ENCODE measurements around the gene MRFAP1L1.

MRFAP1L1 gene

GRCh38 chr4:6716018-6716911 is 6.6 kb upstream of the MRFAP1L1 start, which contains the start of gene BLOC1S4:
BLOC1S4 (plus strand) TSS chr4:6716174; CDS start chr4:6716210, 36 bp downstream.
- peak; percentile 75 for TF ChIP-seq POLR2A (IDR thresholded peaks at IDR 0.05; ENCODE audit: low read depth, low read length)
- FAIRE-seq: no peak
- DNase-seq (ENCODE audit: insufficient read length, low spot score): peak; percentile 60

DNA sequence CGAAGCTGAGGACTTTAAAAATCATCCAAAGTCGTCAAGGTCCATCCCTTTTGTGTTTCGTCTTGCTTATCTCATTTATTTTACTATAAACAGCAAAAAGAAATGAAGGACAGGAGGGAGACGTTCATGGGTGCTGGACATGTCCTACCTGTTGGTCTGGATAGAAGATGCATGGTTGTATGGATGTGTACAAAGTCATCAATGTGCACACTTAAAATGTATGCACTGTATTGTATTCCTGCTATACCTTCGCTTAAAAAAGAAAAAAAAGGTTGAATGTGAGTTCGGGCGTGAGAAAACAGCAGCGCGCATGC is 6.0 kb upstream of the MRFAP1L1 start:
- no peak for FAIRE-seq
- DNase-seq (ENCODE audit: insufficient read length, low spot score): no peak
- TF ChIP-seq POLR2A (IDR thresholded peaks at IDR 0.05; ENCODE audit: low read depth, low read length): no peak

DNA sequence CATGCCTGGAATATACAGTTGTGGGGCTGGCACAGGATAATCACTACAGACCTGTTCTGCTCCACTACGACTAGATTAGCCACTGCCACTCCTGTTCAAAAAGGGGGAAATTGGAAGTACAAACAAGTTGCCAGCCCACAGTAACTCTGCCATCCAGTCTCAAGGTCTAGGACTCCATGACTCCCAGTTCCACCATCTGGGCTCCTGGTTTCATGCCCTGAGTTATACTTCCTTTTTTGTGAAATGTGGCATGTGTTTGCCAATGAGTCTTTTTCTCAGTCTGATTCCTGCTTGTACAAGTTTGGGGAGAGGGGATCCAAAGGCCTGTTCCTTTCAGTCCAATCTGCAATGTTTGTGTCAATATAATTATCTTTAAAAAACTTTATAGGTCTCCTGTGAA is 5.3 kb upstream of the MRFAP1L1 start:
- FAIRE-seq (no peak), DNase-seq (ENCODE audit: insufficient read length, low spot score) (no peak)
- TF ChIP-seq POLR2A (IDR thresholded peaks at IDR 0.05; ENCODE audit: low read depth, low read length): no peak

GRCh38 chr4:6710996-6711395 is 1.3 kb upstream of the MRFAP1L1 start:
- DNase-seq (ENCODE audit: insufficient read length, low spot score): no peak
- no peak for TF ChIP-seq POLR2A (IDR thresholded peaks at IDR 0.05; ENCODE audit: low read depth, low read length)
- FAIRE-seq: no peak

DNA sequence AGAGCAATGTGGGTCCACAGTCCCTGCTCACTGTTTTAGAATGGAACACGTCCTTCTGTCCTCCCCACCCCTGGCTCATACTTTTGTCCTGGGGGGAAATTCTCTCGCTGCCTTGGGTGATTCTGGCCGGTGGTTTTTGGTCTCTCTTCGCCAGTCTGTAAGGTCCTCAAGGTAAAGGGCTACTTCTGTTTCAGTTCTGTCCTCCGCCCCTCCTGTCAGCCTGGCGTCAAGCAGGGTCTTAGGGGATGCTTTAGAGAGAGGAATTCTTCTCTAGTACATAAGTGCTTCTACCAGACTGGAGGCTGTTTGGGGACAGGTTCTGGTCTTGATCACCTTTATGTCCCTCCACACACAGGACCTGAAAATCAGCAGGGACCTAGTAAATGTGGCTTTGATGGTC is 617 bp upstream of the MRFAP1L1 start:
- no peak for FAIRE-seq
- TF ChIP-seq POLR2A (IDR thresholded peaks at IDR 0.05; ENCODE audit: low read depth, low read length): no peak
- DNase-seq (ENCODE audit: insufficient read length, low spot score): no peak

GRCh38 chr4:6706173-6706572 is 3.5 kb downstream of the MRFAP1L1 start:
- TF ChIP-seq POLR2A (IDR thresholded peaks at IDR 0.05; ENCODE audit: low read depth, low read length): no peak
- FAIRE-seq: no peak

DNA sequence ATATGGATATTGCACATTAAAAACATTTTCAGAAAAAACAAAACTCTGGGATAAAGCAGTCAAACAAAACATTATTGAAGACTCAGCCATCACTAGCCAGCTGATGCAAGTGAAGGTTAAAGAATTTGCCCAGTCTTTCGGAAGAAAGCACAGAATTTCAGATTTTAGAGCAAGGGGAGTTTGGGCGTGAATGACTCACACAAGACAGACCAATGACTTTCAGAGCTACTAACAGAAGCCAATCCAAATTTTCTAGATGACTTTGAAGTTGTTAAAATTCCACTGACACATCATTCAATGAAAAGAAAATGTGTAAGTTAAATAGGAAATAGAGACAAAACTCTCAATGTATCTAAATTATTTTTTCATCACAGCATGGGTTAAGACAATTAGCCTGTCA is 4.0 kb downstream of the MRFAP1L1 start:
- FAIRE-seq (no peak), DNase-seq (ENCODE audit: insufficient read length, low spot score) (no peak)
- TF ChIP-seq POLR2A (IDR thresholded peaks at IDR 0.05; ENCODE audit: low read depth, low read length): no peak

More at GRCh38 chr4:6706173-6706572, 3.5 kb downstream of the MRFAP1L1 start:
- DNase-seq (ENCODE audit: insufficient read length, low spot score): no peak

- FAIRE-seq (no peak), DNase-seq (ENCODE audit: insufficient read length, low spot score) (no peak)
- TF ChIP-seq POLR2A (IDR thresholded peaks at IDR 0.05; ENCODE audit: low read depth, low read length): no peak
These were observed 5.9 kb downstream of the MRFAP1L1 start for GRCh38 chr4:6703786-6704185.

DNA sequence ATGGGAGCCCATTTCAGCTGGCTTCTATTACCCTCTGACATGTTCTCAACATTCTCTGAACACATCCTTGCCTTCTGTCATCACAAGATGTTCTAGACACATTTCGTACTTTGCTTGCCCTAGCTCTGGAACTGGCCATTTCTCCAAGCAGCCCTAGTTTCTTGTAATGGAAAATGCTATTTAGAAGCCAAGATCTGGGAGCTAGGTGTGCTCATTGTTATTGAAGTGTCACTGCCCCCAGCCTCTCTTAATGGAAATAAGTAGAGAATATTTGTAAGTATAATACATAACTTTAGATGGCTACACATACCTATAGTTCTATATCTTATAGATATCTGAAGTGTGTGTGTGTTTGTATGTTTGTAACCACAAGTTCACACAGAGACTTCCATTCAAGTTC is 6.9 kb downstream of the MRFAP1L1 start:
- DNase-seq (ENCODE audit: insufficient read length, low spot score): no peak
- no peak for TF ChIP-seq POLR2A (IDR thresholded peaks at IDR 0.05; ENCODE audit: low read depth, low read length)
- no peak for FAIRE-seq

GRCh38 chr4:6701371-6701770 is 8.3 kb downstream of the MRFAP1L1 start:
- FAIRE-seq (no peak), DNase-seq (ENCODE audit: insufficient read length, low spot score) (no peak)
- no peak for TF ChIP-seq POLR2A (IDR thresholded peaks at IDR 0.05; ENCODE audit: low read depth, low read length)

- TF ChIP-seq POLR2A (IDR thresholded peaks at IDR 0.05; ENCODE audit: low read depth, low read length): no peak
These were observed 9.8 kb downstream of the MRFAP1L1 start for GRCh38 chr4:6699903-6700302.

DNA sequence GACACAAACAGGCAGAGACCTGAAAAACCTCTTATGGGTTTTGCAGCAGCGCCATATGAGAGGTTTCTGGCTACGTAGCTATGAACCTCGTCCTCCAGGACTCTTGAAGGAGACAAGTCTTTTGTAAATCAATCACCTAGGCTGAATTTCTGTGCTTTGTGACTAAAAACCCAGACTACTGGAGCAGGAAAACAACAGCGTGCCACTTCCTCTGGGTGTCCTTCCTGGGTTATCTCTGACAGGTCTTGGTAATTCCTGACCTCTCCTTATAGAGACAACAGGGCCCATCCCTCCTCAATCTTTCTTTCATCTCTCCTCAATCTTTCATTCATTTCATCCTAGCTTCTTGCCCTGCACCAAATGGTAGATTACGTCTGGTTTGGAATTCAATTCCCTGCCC is 10.3 kb downstream of the MRFAP1L1 start:
- no peak for TF ChIP-seq POLR2A (IDR thresholded peaks at IDR 0.05; ENCODE audit: low read depth, low read length)
- DNase-seq (ENCODE audit: insufficient read length, low spot score): no peak
- no peak for FAIRE-seq

More at GRCh38 chr4:6699903-6700302, 9.8 kb downstream of the MRFAP1L1 start:
- DNase-seq (ENCODE audit: insufficient read length, low spot score) (no peak), FAIRE-seq (no peak)

GRCh38 chr4:6697131-6697530 is 12.5 kb downstream of the MRFAP1L1 start:
- DNase-seq (ENCODE audit: insufficient read length, low spot score) (no peak), FAIRE-seq (no peak)
- no peak for TF ChIP-seq POLR2A (IDR thresholded peaks at IDR 0.05; ENCODE audit: low read depth, low read length)

GRCh38 chr4:6696611-6697010 is 13.1 kb downstream of the MRFAP1L1 start:
- no peak for FAIRE-seq
- no peak for TF ChIP-seq POLR2A (IDR thresholded peaks at IDR 0.05; ENCODE audit: low read depth, low read length)
- no peak for DNase-seq (ENCODE audit: insufficient read length, low spot score)
